AG09309 (cell line): ENCODE measurements around the gene CD2AP.

Experiments
- DNase-seq: peaks from one replicate; pipeline ENCODE4 v3.0.0-alpha.2; 2010; ENCODE audit warnings: low read depth
- H3K4me3 ChIP-seq: 2 replicates; pipeline ENCODE4 v1.5.1; 2011; ENCODE audit warnings: mild to moderate bottlenecking, low read depth, low read length, moderate library complexity; ENCODE audit not compliant: control insufficient read depth
- TF ChIP-seq, protein P1 (sequence below): IDR thresholded peaks from 2 replicates; pipeline ENCODE4 v1.5.1; 2011; ENCODE audit warnings: mild to moderate bottlenecking, low read depth, low read length, inconsistent platforms; ENCODE audit not compliant: insufficient read depth, control insufficient read depth; ENCODE audit errors: missing control alignments

Gene CD2AP

DNA sequence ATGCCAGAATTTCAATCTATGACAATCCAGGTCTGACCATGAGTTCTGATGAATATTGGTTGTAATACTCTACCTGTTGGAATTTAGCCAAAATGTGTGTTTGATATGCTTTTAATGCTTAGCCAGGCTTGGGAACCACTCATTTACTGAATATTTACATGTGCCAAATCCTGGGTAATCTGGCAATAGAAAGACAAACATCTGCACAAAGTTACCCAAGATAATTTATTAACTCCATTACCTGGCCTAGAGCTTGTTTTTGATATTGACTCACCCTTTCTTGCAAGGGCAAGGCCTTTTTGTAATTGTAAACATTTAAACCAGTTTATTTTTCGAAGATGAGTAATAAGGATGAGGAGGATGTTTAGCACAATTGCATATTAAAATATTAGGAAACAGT is 13.5 kb upstream of the CD2AP start:
- H3K4me3 ChIP-seq: no peak overlapping the region
- TF ChIP-seq, protein P1, sequence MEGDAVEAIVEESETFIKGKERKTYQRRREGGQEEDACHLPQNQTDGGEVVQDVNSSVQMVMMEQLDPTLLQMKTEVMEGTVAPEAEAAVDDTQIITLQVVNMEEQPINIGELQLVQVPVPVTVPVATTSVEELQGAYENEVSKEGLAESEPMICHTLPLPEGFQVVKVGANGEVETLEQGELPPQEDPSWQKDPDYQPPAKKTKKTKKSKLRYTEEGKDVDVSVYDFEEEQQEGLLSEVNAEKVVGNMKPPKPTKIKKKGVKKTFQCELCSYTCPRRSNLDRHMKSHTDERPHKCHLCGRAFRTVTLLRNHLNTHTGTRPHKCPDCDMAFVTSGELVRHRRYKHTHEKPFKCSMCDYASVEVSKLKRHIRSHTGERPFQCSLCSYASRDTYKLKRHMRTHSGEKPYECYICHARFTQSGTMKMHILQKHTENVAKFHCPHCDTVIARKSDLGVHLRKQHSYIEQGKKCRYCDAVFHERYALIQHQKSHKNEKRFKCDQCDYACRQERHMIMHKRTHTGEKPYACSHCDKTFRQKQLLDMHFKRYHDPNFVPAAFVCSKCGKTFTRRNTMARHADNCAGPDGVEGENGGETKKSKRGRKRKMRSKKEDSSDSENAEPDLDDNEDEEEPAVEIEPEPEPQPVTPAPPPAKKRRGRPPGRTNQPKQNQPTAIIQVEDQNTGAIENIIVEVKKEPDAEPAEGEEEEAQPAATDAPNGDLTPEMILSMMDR: no peak
- DNase-seq: no peak

DNA sequence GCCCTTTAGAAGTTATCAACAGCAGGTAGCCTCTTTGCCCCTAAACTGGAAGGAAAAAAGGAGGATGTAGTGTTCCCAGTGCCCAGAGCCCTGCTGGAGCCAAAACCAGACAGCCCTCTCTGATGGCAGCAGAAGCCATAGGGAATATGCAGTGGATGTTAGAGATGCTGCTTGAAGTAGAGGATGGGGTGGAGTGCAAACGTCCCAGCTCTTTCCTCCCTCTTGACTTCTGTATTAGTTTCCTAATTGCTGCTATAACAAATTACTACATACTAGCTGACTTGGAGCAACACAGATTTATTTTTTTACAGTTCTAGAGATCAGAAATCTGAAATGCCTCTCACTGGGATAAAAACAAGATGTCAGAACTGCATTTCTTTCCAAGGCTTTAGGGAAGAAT is 12.5 kb upstream of the CD2AP start:
- no peak overlapping the region for H3K4me3 ChIP-seq
- TF ChIP-seq, protein P1: no peak
- no peak for DNase-seq

DNA sequence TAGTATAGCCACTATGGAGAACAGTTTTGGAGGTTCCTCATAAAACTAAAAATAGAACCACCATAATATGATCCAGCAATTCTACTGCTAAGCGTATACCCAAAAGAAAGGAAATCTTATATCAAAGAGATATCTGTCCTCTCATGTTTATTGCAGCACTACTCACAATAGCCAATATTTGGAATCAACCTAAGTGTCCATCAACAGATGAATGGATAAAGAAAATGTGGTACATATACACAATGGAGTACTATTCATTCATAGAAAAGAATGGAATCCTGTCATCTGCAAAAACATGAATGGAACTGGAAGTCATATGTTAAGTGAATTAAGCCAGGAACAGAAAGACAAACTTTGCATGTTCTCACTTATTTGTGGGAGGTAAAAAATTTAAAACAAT is 5.7 kb upstream of the CD2AP start:
- H3K4me3 ChIP-seq: no peak overlapping the region
- no peak for DNase-seq
- TF ChIP-seq, protein P1: no peak

DNA sequence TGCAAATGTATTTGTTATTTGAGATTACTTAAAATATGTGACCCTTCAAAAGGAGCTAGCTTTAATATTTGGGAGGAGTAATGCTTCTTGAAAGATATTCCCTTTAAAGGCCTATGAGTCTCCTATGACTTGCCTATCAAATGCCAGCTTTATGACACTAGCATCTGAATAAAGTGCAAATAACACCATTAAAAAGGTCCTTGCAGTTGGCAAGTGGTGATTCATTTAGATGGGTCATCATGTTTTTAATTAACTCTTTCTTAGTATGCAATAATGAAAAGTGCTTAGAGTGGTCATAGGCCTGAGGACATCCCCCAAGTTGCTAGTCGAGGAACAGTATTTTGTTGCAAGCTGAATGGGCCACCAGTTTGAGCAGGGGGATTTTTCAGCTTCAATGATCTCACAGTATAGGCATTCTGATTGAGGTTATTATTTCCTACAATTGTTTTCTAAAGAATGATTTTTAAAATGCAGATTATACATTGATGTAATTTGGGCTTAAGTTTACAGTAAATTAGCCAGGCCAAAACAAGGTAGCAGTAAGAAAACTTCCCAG is 3.7 kb upstream of the CD2AP start:
- H3K4me3 ChIP-seq: no peak overlapping the region
- DNase-seq: no peak
- TF ChIP-seq, protein P1: no peak

DNA sequence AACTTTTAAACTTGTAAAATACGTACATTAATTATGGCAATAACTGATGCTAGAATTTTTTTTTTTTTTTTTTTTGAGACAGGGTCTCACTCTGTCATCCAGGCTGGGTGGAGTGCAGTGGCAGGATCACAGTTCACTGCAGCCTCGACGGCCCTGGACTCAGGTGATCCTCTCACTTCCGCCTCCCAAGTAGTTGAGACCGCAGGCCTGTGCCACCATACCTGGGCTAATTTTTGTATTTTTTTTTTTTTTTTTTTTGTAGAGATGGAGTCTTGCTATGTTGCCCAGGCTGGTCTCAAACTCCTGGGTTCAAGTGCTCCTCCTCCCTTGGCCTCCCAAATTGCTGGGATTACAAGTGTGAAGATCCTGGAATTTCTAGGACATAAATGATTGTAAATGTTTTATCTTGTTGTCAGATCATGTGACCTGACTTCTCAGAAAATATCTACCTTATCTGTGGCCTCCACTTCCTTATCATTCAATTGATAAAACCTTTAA is 2.2 kb upstream of the CD2AP start:
- no peak overlapping the region for H3K4me3 ChIP-seq
- DNase-seq: no peak
- TF ChIP-seq, protein P1: no peak

DNA sequence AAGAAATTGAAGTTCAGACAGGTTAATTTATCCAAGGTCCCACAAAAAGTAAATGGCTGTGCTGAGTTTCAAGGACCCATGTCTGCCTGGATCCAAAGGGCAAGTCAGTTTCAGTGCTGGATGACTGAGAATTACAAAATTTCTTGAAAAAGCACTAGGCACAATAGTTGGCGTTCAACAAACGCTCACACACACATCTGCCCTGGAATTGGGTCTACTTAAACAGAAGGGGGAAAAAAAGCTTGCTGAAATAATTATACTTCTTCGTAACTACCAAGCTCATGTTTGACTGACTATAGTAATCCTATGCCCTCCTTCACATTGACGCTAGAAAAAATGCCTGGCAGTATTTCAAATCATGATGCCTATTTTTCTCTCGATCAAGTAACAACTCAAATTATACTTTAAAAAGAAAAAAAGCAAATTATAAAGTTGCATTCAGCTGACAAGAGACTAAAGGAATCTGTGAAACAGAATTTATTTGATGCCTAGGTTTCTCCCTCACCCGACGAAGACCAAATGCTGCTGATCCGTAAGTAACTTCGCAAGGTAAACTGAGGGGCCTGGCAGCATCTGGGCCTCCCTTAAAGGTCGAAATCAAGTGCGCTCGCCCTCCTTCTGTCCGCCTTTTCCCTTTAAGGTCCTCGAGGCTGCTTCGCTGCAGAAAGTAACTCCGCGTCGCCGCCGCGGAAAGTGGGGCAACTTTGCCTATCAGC is 650 bp upstream of the CD2AP start:
- H3K4me3 ChIP-seq: peak overlapping the region; percentile 91
- DNase-seq: no peak
- TF ChIP-seq, protein P1: no peak
